ENCODE results near the gene ARL8A.

The ARL8A gene

DNA sequence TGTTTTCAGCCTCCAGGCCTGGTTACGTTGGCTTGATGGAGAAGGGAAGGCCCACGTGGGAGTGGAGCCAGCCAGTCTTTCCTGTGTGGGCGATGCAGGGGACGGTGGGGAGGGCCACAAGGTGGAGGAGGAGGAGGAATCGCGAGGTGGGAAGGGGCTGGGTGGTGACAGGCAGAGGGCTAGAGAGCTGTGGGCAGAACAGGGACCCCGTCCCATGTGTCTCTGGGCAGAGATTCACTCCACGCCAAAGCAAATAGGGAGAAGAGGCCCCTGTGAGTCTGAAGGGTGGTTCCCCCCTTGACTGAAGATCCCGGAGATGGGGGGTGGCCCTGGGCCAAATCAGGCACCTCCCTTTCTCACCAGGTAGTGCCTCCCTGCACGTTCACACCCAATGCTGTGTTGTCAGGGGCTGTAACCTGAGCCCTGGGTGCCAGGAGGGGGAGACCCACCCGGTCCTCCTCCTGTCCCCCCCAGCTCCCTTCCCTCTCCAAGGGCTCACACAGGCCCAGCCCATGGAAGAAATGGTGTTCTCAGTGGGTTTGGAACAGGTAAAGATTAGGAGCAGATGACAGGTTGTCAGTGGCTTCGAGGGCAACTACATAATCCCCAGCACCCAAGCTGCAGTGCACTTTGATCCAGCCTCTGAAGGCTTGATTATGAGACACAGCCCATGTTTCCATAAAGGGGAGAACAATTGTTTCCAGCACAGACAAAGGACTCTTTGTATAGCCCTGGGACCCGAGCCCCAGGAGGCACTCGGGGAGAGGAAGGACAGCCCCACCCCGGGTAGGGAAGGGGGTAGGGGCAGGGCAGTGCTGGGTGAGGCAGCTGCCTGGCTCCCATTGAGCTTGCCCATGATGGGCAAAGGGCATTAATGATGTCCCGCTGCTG lies 59.5 kb downstream of the ARL8A start:
- Histone ChIP-seq H3K27ac (ENCODE audit: low read depth, low read length) (no peak overlapping the region), H3K4me3 (ENCODE audit: low read depth, low read length) (no peak overlapping the region), H3K4me1 (ENCODE audit: control insufficient read depth, insufficient read depth, low read length) (peaks cover 37% of the 10 kb centered on the region), H3K36me3 (ENCODE audit: control insufficient read depth, insufficient read depth, low read length) (no peaks in the 10 kb centered on the region), H3K9ac (ENCODE audit: low read length) (no peak overlapping the region), H3K27me3 (ENCODE audit: control insufficient read depth, insufficient read depth, low read length) (no peaks in the 10 kb centered on the region), H3K9me3 (ENCODE audit: control insufficient read depth, insufficient read depth, low read depth, low read length) (no peaks in the 10 kb centered on the region)
